GM21447 (cell line): ENCODE data around the gene SCARB1.
"Not testable (repeated sequence)": the region's sequence is repeated elsewhere in the genome, so short reads cannot be mapped to it uniquely, and the experiment has no call there.

Source experiments
- ATAC-seq: cut with Tn5 transposase; IDR thresholded peaks from one replicate; pipeline ENCODE4 v1.9.1; 2021; ENCODE audit not compliant: unreplicated experiment

The SCARB1 gene, protein sequence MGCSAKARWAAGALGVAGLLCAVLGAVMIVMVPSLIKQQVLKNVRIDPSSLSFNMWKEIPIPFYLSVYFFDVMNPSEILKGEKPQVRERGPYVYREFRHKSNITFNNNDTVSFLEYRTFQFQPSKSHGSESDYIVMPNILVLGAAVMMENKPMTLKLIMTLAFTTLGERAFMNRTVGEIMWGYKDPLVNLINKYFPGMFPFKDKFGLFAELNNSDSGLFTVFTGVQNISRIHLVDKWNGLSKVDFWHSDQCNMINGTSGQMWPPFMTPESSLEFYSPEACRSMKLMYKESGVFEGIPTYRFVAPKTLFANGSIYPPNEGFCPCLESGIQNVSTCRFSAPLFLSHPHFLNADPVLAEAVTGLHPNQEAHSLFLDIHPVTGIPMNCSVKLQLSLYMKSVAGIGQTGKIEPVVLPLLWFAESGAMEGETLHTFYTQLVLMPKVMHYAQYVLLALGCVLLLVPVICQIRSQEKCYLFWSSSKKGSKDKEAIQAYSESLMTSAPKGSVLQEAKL

DNA sequence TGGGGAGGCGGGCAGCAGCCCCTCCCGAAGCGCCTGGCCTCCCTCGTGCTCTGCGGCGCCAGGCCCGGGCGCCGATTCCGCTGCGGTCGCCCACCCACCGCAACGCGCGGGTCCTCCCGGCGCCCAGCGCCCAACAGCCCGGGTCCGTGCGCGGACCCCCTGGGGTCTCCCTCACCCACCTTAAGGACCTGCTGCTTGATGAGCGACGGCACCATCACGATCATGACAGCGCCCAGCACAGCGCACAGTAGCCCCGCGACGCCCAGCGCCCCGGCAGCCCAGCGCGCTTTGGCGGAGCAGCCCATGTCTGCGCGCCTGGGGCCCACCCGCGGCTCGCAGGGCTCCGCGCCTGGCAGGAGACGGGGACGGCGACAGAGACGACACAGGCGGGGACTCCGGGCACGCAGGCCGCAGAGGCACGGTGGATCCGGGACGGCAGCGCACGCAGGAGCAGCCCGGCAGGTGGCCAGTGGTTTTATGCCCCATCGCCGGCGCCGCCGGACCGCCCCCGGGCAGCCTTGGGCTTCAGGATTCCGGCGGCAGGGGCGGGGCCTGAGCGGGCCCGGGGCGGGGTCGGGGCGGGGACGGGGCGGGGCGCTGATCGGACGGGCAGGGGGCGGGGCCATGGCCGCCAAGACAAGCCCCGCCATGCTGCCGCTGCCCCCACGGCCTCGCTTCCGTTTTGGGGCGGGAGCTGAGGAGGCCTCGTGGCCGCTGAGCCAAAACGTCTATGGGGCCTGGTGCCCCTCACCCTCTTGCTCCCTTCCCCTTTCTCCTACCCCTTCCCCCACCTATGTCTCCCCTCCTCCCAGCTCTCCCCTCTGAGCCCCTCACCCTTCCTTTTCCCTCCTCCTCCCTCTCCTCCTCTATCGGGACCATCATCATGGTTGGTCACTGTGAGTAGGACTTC lies at the start of gene SCARB1:
SCARB1 (minus strand) TSS at position 449 of the 910 bp plus-strand sequence; CDS start at position 305, 144 bp downstream.
- peak; percentile 66 for ATAC-seq

DNA sequence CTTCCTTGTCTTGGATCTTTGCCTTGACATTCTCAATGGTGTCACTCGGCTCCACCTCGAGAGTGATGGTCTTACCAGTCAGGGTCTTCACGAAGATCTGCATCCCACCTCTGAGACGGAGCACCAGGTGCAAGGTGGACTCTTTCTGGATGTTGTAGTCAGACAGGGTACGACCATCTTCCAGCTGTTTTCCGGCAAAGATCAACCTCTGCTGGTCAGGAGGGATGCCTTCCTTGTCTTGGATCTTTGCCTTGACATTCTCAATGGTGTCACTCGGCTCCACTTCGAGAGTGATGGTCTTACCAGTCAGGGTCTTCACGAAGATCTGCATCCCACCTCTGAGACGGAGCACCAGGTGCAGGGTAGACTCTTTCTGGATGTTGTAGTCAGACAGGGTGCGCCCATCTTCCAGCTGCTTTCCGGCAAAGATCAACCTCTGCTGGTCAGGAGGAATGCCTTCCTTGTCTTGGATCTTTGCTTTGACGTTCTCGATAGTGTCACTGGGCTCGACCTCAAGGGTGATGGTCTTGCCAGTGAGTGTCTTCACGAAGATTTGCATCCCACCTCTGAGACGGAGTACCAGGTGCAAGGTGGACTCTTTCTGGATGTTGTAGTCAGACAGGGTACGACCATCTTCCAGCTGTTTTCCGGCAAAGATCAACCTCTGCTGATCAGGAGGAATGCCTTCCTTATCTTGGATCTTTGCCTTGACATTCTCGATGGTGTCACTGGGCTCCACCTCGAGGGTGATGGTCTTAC lies 49.0 kb upstream of the SCARB1 start:
- not testable (repeated sequence) for ATAC-seq

DNA sequence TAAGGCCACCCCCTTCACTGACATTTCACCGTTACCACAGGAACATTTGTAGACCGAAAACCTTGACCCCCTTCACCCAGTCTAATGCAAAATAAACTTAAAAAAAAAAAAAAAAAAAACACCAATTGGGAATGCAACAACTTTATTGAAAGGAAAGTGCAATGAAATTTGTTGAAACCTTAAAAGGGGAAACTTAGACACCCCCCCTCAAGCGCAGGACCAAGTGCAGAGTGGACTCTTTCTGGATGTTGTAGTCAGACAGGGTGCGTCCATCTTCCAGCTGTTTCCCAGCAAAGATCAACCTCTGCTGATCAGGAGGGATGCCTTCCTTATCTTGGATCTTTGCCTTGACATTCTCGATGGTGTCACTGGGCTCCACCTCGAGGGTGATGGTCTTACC lies 47.9 kb upstream of the SCARB1 start:
- ATAC-seq, result not testable (repeated sequence)

DNA sequence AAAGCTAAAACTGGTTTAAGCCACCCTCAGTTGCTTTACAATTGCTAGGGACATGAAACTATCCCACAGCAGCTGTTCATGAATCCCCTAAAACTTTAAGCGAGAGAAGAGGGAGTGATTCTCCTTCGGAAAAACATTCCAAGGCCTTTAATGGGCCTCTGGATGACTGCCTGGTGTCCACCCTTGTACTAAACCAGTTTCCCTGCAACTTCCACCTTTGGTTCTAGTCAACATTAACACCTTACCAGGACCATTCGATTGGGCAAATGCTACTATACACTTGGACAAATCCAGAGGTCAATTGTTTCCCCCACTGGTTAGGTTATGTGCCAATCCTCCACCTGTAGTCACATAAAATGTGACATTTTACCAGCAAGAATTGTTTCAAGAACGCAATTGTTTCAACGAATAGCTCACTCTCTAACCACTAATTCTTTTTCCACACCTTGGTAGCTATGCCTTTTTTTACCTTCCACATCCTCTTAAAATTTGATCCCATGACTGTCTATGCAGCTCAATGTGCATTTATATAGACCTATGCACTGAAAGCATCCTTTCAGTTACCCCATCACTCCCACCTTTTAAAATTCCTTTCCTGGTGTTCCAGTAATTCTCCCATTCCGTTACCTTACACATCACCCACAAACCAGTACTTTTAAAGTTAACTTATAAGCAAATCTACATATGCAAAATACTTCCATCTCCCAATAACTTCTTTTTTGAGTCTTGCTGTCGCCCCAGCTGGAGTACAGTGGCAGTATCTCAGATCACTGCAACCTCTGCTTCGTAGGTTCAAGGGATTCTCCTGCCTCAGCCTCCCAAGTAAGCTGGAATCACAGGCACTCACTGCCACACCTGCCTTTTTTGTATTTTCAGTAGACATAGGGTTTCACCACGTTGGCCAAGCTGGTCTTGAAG lies 47.2 kb upstream of the SCARB1 start:
- no peak for ATAC-seq

DNA sequence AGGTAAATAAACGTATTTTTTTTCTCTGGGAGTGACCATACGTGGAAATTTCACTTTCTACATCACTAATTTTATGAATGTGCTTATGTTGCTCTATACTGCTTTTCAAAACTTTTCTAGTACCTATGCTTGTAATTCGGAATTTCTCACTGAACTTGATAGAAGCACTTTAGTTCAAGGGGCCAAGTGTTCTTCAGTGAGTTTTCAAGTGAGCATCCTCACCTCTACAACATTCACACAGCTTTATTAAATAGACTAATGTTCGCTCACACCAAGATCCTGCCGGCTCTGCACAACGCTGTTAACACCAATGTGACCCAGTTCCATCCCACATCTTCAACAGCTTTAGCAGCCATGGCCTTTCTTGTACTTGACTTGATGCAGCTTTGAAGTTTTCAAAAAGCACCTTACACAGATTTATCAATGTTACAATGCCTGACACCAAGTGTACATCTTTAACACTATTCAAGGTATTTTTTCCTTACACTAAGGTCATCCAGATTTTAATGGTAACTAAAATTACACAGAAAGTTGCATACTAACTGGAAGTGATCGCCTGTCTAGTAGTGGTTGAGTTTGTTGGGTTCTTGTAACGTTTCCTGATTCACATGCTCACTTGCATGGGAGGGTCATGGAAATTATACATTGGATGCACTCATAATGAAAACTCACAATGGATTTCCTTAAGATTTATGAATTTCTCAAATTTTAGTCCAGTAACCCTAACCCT lies 46.3 kb upstream of the SCARB1 start:
- no peak for ATAC-seq

DNA sequence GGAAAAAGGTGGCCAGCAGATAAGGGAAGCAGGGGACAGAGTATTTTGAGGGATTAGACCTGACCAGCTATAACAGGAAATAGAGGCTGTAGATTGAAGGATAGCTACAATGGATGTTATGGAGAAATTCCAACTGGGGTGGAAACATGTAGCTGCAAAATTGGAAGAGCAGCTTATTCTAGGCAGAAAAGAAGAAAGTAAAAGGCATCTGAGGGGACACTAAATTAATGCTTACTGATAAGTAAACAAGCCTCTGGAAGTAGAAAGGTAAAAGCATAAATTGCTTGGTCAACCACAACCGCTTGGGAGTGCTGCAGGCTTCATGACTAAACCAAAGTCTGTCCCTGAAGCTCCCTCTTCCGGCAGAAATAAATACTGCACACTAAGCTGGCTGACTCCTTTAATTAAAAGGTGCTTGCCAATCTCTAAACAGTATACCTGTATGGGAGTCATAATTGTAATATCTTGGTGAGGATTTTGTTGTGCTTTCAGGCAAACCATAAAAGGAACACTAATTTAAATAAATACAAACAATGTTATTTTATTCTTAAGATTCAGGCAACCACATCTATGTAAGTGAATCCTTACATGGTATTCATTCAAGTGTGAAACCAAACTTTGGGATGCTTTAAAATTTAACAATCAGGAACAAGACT lies 43.1 kb upstream of the SCARB1 start:
- ATAC-seq, result peak; percentile 64

DNA sequence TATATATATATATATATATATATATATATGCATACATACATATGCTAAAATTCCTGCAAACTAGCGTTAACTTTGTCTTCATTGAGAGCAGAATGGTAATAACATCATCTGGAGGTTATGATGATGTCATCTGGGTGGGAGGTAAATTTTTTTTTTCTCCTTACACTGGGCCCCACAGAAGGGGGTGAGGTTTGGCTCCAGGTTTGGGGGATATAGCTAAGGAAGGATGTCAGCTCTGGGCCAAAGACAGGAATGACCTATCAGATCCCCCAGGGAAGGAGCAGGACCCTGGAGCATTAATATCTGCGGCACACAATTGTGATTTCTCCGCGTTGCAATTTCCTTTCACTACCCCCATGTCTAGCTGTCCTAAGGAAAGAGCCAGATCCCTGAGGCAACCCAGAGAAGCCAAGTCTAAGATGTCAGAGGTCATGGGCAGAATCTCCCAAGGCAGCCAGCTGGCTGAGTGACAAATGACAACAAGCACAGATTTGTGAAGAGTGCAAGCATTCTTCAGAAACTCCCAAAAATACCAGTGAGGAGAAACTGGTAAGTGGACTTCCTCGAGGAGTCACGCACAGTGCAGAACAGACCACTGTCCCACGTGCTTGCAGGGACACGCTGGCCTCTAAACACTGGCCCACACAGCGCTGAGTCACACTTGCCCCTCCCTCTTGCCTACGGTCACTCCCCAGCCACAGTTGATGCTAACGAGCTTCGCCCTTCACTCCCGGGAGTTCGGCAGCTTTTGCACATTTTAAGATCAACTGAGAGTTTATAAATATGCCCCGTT lies 40.8 kb upstream of the SCARB1 start:
- ATAC-seq, result no peak

DNA sequence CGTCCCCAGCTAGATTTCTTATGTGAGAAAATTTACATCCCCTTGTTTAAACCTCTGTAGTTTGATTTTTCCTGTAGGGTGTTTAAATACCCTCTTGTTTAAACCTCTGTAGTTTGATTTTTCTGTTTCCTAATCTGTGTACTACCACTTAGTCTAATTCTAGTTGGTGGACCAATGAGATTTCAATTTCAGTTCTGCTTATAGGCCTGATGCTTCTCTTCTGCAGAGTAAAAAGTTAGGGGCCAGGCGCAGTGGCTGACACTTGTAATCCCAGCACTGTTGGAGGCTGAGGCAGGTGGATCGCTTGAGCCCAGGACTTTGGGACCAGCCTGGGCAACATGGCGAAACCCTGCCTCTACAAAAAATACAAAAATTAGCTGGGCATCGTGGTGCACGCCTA lies 39.3 kb upstream of the SCARB1 start:
- ATAC-seq, result peak; percentile 28

DNA sequence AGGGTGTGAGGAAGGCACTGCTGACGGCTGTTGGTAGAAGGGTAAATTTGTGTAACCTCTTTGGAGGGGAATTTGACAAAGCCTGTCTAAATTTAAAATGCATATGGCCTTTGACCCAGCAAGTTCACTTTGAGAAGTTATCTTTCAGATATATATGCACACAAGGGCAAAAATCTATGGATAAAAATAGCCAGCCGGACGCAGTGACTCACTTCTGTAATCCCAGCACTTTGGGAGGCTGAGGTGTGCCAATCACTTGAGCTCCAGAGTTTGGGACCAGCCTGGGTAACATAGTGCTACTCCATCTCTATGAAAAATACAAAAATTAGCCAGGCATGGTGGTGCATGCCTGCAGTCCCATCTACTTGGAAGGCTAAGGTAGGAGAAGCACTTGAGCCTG lies 37.3 kb upstream of the SCARB1 start:
- no peak for ATAC-seq

DNA sequence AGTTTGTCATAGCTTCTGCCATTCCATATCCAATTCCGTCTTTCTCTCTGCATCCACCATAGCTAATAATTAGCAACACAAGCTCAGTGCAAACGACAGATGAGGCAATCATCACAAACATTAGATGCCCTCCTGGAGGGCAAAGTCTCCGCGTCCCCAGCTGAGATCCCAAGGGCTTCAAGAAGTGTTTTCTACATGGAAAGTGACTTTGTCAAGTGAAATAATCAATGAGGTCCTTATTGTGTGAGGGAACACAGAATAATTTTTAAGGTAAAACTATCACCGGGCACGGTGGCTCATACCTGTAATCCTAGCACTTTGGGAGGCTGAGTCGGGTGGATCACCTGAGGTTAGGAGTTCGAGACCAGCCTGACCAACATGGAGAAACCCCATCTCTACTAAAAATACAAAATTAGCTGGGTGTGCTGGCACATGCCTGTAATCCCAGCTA lies 36.7 kb upstream of the SCARB1 start:
- not testable (repeated sequence) for ATAC-seq

DNA sequence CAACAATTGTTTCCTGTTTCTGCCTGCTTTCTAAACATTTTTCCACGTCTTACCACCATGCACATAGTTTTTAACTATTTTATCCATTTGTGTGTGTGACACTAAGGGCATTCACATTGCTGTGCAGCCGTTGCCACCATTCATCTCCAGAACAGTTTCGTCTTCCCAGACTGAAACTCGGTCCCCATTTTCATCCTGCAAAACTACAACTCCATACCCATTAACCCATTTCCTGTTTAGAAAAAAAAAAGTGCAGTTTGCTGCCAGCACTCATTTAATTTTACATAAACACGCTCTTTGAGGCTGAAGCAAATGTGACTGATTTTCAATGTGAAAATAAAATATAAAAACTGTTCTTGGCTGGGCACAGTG lies 35.2 kb upstream of the SCARB1 start:
- ATAC-seq, result no peak

DNA sequence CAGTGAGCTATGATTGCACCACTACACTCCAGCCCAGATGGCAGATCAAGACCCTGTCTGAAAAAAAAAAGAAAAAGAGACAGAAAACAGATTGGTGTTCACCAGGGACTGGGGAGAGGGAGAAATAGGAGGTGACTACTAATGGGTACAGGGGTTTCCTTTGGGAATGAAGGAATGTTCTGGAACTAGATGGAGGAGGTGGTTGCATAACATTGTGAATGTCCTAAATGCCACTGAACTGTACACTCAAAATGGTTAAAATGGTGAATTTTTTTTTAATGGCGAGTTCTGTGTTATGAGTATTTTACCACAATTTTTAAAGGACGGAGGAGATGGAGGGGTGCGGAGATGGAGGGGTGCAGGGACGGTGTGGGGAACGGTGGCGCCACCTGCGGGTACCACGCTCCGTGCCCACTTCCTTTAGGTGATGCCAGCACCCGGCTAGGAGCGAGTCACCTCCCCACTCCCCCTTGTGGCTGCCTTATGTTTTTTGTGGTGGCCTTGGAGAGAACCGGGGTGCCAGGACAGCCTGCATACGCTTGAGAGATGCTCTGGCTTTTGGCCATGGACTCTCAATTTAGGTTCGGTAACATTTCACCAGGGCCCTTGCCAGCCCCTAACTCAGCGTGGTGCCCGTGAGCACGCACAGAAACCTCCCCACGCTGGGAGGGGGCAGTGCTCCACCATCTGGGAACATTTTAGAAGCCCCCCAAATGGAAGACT lies 34.7 kb upstream of the SCARB1 start:
- peak; percentile 40 for ATAC-seq

DNA sequence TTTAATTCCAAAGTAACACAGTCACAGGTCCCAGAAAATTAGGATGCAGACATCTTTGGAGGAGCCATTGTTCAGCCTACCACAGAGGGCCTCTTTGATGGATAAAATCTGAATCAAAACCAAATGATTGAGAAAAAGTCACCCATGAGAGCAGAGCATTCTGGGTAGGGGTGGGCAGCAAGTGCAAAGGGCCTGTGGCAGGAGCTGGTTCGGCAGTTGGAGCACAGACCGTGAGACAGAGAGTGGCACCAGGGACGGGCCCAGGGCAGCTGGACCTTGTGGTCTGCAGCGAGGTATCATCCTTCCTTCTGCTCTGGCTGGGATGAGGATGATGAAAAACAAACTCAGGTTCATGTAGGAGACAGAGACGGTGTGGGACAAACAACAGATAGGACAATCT lies 32.8 kb upstream of the SCARB1 start:
- ATAC-seq, result no peak

DNA sequence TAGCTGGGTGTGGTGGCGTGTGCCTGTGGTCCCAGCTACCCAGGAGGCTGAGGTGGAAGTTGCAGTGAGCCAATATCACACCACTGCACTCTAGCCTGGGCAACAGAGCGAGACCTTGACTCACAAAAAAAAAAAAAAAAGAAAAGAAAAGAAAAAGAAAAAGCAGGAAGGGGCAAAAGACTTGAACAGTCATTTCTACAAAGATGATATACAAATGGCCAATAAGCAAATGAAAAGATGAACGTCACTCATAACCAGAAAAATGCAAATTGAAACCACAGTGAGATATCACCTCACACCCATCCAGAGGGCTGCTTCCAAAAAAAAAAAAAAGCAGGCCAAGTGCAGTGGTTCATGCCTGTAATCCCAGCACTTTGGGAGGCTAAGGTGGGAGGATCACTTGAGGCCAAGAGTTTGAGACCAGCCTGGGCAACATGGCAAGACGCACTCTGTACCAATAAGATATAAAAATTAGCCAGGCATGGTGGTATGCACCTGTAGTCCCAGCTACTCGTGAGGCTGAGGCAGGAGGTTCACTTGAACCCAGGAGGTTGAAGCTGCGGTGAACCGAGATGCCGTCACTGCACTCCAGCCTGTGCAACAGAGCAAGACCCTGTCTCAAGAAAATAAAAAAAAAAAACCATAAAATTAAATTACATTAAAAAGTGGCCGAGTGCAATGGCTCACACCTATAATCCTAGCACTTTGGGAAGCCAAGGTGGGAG lies 30.3 kb upstream of the SCARB1 start:
- ATAC-seq, result peak; percentile 55

DNA sequence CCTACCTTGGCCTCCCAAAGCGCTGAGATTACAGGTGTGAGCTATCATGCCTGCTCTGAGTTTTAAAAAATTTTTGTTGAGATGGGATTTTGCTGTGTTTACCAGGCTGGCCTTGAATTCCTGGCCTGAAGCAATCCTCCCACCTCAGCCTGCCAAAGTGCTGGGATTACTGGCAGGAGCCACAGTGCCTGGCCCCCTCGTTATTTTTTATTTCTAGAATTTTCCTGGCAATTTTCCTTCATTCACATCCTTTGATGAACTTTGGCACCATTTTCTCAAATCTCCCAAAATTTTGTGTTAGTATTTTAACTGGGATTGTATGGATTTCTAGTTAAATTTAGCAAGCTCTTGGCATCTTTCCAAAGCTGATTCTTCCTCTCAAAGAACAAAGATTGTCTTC lies 24.6 kb upstream of the SCARB1 start:
- no peak for ATAC-seq

DNA sequence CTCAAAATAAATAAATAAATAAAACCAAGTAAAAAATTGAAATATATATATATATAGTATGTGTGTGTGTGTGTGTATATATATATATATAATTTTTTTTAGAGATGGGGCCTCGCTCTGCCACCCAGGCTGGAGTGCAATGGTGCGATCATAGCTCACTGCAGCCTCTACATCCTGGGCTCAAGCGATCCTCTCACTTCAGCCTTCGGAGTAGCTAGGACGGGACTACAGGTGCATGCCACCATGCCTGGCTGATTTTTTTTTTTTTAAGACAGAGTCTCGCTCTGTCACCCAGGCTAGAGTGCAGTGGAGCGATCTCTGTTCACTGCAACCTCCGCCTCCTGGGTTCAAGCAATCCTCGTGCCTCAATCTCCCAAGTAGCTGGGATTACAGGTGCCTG lies 24.1 kb upstream of the SCARB1 start:
- ATAC-seq, result not testable (repeated sequence)
